ENCODE results near the gene CWC27. TPM values are rescaled to one million over a fixed set of nuclear protein-coding genes. Genes with fewer than 3 reads are reported as not detected.

Gene CWC27
- total and polyA plus RNA-seq, 9 of the 15 experiments (the other 6 are each of a cell fraction or from before 2014, with no cell fraction given) = 19.7 to 49.3 (median 38.3) TPM

DNA sequence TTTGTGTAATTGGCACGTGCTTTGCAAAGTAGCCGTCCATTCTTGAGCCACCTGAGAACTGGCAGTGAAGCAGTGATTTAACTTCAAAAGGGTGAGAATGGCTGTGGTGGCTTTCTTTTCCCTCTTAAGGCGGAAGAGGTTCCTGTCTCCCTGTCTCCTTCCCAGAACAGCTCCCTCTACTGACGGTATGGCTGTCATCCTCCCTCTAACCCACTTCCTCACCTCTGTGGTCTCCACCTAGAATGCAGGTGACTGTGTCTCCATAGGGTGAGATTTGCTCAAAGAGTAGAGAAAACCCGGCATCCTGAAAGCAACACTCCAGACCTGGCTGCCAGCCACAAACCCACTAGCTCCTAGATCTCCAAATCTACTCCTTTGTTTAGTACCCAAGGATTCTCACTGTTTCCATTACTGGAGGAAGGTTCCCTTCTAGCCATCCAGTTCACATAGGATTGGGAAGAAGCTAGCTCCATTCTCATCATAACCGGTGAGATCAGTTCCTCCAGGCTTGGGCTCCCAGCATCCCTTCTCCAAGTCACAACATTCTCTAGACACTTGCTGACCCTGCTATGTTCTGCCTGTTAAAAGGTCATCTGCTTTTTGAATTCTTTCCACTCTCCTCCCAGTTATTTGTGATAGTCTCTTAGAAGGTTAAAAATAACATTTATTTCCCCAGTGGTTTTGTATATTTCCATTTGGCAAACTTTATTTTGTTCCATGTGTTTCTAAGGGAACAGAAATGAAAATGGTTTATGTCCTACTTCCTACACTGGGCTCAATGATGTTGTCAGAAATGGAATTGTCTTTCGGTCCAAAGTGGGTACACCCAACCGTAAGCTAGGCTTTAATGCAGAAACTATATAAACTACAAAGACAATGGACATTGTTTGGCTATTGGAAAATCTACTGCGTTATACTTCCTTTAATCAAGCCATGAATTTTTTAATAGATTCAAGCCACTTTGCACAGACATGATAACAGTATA is 269.4 kb downstream of the CWC27 start (continued):
- TF ChIP-seq GABPB1 (CRISPR knock-in tag; IDR thresholded peaks at IDR 0.05) (no peak), CREM (IDR thresholded peaks at IDR 0.05; ENCODE audit: low read depth) (peak; percentile 31; the same call in 1 of the 2 replicates)

GRCh38 chr5:65041296-65042158 is 272.8 kb downstream of the CWC27 start:
- 5% methylated on average over 2 of the region's 2 CpGs for WGBS (ENCODE audit: insufficient coverage, low coverage, missing lambda C conversion rate)
- DNase-seq (ENCODE audit: extremely low read depth in 1 of 4, low spot score in 3 of 4) (no peak), ATAC-seq (no peak), FAIRE-seq (no peak)
- no peaks in the 10 kb centered on the region for H3K9me3 ChIP-seq (replicated peaks; ENCODE audit: control insufficient read depth, insufficient read depth, low read depth, low read length)
- no peak overlapping the region for H2AFZ ChIP-seq (ENCODE audit: low read depth, low read length)
- H3K4me2 ChIP-seq (ENCODE audit: insufficient read depth, low read length) = no peak overlapping the region
- no TSS peak for BruUV-seq (replicated peaks)
- CTCF ChIA-PET (ENCODE audit: low intra/inter-chr PET ratio) = no interaction called here
- H3K4me3 ChIP-seq = no peak overlapping the region
- TF ChIP-seq SPI1 (IDR thresholded peaks at IDR 0.05; ENCODE audit: borderline replicate concordance, low read depth, low read length) (0 out of 2 replicates have a peak, but pooled peaks have one; percentile 4), RBFOX2 (IDR thresholded peaks at IDR 0.05; ENCODE audit: low read depth, low read length) (no peak), RB1 (IDR thresholded peaks at IDR 0.05; ENCODE audit: low read depth) (no peak)
- TF ChIP-seq, protein P1, sequence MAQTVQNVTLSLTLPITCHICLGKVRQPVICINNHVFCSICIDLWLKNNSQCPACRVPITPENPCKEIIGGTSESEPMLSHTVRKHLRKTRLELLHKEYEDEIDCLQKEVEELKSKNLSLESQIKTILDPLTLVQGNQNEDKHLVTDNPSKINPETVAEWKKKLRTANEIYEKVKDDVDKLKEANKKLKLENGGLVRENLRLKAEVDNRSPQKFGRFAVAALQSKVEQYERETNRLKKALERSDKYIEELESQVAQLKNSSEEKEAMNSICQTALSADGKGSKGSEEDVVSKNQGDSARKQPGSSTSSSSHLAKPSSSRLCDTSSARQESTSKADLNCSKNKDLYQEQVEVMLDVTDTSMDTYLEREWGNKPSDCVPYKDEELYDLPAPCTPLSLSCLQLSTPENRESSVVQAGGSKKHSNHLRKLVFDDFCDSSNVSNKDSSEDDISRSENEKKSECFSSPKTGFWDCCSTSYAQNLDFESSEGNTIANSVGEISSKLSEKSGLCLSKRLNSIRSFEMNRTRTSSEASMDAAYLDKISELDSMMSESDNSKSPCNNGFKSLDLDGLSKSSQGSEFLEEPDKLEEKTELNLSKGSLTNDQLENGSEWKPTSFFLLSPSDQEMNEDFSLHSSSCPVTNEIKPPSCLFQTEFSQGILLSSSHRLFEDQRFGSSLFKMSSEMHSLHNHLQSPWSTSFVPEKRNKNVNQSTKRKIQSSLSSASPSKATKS (CRISPR knock-in tag; IDR thresholded peaks at IDR 0.05) = no peak
- no peaks in the 10 kb centered on the region for H3K36me3 ChIP-seq (ENCODE audit: control insufficient read depth, insufficient read depth, low read length)
- H3K27me3 ChIP-seq (ENCODE audit: control insufficient read depth in 2 of 2, insufficient read depth in 2 of 2, low read length in 2 of 2) = no peaks in the 10 kb centered on the region
- POLR2A ChIA-PET = no interaction called here
- H4K20me1 ChIP-seq (replicated peaks; ENCODE audit: control insufficient read depth, insufficient read depth, low read length) = no peaks in the 10 kb centered on the region
- no peaks in the 10 kb centered on the region for H3K79me2 ChIP-seq (ENCODE audit: control insufficient read depth, insufficient read depth, low read length)
- H3K9ac ChIP-seq (ENCODE audit: insufficient read depth in 1 of 2, low read depth in 2 of 2, low read length in 2 of 2) = no peak overlapping the region
- peaks cover 0 to 3% of the 10 kb centered on the region in 2 experiments; a peak in 2 of 5 replicates for H3K4me1 ChIP-seq (replicated peaks in 1 of 2; ENCODE audit: control insufficient read depth in 2 of 2, insufficient read depth in 2 of 2, low read length in 2 of 2)
- H3K27ac ChIP-seq (ENCODE audit: extremely low read depth, low read depth, low read length) = no peak overlapping the region
- H3K9me1 ChIP-seq (ENCODE audit: control insufficient read depth, insufficient read depth, low read length) = no peaks in the 10 kb centered on the region
- in situ Hi-C loops (cut with MboI) = no loop called here
- intact Hi-C loops (cut with micrococcal nuclease) = no loop called here

All from K562 (cell line).